GM18498 (cell line): ENCODE results near the gene RASL11B.

Source experiments
- ATAC-seq: cut with Tn5 transposase; IDR thresholded peaks from one replicate; pipeline ENCODE4 v1.9.1; 2021; ENCODE audit warnings: mild to moderate bottlenecking, moderate library complexity; ENCODE audit not compliant: unreplicated experiment

Gene RASL11B

DNA sequence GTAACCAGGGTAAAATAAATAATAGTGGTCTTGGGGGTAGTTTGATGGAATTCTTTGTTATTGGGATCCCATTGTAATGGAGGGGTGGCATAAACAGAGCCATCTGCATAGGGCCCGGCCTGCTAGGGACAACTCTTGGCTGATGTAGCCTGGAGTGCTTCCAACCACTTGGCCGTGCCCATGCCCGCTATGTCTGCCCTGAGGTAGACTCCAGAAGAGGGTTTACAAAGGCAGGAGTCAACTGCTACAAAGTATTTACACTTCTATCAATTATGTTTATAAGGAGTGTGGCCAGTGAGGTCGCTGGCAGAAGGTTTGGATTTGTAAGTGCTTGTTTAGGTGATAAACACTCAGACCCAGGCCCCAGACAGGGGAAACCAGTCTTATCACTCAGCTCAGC is 8.1 kb downstream of the RASL11B start:
- no peak for ATAC-seq

DNA sequence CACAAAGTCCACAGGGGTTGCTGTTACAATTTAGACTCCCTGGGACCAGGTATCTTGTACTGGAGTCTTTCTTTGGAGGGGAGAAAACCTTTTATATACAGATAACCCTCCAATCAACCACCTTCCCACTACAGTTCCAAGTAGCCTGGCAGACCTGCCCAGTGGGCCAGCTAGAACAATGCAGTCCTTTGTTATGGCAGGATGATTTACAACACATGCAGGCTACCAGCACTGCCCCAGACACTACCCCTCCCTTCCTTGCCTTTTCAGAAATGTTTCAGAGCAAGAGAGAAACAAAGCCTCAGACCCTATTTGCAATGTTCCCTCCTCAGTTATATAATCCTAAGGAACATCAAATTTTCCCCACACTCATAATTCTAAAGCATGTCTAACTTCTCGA is 11.1 kb downstream of the RASL11B start:
- ATAC-seq = no peak

DNA sequence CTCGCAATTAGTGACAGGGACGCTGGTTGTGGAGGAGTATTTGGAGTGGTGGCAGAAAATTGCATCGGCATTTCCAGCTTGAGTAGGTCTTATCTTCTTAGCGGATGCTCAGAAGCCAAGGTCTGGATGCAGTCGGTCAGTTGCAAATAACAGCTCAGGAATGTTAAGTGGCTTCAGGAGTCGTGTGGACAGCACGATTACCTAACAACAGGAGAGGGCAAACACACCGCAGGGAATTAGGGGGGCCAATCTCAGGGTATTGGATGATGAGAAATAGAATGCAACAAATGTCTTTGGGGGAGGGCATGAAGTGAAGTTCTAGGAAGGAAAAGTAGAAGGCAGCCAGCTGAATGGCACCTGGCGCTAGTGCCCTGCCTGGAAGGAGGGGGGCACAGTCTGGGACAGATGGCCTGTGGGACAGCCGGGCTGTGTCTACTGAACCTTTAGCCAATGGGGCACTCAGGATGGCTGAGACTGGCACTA is 11.8 kb downstream of the RASL11B start:
- no peak for ATAC-seq

DNA sequence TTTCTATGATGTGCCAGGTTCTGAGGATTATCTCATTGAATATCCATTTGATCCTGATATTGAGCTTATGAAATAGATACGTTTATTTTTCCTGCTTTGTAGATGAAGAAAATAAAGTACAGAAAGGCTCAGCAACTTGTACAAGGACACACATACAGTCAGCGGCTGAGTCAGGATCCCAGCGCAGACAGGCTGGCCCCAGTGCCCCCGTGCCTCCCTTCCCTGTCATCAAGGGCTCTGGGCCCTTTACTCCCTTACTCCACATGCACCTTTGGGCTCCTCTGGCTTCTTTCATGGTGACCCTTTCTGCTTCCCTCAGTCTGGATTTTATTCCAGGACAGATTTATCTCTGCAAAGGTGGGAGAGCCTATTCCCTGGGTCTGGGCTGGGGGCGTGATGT is 12.8 kb downstream of the RASL11B start:
- ATAC-seq = no peak

DNA sequence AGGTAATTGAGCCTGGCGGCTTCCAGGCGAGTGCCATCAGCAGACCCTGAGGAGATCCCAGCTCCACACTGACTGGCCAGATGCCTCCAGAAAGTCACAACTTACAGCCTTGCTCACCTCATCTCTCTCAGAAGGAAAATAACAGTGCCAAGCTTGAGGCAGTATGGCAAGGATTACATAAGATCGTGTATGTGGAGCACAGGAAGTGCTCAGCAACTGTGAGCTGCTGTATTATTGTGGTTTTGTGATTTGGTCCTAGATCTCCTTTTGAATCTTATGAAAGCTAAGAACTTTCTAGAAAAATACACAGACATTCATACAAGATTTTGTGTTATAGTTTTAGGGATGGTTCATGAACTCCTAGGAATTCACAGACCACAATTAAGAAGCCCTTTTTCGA is 14.0 kb downstream of the RASL11B start:
- no peak for ATAC-seq

DNA sequence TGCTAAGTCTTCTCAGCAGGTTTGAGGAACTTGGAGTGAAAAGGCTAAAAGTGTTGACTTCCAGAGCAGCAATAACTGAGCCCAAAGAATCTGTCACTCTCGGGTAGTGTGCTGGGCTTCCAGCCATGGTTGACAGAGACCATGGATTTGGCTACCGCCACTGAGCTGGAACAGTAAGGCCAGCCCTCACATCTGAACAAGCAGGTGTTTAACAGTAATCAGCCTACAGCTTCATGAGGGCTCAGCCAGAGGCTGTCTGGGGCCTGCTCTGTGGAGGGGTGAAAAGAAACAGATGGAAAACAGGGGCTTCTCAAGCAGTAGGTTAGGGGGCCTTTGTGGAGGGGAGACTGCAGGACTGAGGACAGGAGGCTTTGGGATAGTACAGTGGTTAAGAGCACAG is 14.9 kb downstream of the RASL11B start:
- ATAC-seq = no peak

DNA sequence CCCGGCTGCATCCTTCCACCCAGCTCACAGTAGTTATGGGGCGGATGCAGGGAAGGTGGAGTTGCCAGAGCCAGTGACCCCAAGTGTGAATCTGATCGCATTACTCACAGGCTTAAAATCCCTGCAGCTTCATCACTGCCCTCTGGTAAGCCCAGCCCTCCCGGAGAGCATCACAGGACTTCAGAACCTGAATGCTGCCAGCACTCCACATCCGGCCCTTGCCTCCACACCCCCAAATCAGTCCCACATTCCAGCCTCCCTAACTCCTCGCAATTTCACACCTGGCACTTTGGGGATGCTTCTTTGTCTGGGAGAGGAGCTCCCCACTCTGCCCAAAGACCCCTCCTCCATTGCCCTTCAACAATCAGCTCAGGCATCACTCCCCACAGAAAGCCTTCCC is 15.6 kb downstream of the RASL11B start:
- no peak for ATAC-seq

DNA sequence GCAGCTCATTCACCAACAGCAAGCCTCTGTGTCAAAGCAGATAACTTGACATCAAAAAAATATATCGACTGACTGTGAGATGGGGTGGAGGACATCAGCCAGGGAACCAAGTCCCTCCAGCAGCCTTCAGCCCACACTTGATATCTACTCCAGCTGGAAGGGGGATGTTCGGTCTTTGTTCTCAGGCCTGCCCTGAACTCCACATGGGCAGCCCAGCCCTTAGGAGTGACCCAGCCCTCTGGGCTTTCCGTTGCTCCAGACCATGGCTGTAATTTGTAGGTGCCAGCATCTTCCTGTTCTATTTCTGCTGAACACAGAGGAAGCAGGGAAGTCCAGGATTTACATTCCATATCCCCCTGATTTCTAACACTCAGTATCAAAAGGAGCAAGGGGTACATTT is 17.4 kb downstream of the RASL11B start:
- no peak for ATAC-seq

DNA sequence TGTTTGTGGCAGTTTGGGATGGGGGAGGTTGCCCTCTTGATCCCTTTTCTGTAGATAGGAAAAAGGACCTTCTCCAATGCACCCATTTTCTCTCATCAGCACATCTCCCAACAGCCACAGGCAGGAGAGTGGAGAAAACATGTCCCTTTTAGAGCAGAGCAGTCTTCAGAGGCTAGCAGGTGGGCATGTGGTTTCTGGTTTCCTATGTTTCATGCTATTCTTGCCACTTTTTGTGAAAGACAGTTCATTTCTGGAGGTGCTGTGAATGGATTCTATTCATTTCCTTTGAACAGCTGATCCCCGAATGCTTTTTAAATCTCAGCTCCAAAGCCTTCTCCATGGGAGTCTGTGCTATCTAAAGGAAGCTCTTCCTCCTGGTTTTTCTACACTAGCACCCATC is 18.9 kb downstream of the RASL11B start:
- ATAC-seq = no peak

DNA sequence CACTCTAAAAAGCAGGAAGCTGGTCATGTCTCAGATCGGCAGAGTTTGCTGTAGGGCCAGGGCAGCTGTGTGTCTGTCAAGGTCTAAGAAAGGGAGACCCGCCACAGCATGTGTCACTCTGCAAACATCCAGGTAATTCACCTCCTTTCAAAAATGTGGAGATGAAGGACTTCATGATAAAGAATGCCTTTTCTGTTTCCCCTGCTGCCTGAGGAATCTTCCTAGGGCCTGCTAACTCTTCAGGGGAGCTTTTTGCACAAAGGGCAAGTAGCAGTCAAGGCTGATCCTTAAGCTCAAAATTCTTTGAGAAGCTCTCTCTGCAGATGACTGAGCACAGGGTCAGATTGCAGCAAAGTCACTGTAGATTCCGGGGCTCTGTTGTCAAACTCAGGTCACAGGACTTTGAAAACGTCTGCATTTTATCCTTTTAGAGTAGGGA is 21.1 kb downstream of the RASL11B start:
- ATAC-seq = no peak

DNA sequence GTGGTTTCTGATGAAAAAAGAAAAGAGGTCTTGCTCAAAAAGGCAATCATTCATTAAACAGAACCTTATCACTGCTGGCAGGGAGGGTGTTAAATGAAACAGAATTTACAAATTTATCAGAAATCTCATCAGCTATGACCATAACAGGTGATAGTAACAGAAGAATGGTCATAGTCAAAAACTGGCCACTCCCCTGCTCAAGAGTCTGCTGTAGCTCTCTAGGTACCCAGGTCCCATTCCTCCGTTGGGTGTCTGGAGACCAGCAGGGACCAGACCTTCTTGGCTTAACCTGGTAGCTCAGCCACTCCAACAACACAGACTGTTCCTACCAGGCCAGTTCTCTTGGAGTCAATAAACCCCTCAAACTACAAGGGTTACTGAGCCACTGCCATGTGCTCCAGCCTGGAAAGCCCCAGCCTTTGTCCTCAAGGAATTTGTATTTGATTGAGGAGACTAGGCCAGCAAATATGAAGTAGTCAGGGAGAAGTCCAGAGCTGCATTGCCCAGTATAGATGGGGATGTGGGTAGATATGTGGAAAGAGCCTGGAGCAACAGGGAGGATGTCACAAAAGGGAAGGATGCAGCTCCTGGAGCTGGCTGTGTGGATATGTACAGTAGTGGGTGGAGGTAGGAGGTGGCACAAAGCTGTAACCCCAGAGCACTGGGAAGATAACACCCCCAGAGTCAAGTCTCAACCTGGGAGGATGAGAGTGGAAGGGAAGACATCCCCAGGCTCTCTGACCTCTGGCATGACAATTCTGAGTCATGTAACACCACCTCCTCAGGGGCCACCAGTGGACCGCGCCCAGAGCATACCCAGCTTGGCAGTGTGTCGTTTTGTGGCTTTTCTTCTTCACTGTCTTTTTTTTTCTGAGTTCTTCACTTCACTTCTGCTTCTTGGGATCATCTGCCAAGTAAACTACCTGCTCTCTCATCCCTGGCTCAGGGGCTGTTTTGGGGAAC is 21.9 kb downstream of the RASL11B start:
- no peak for ATAC-seq

DNA sequence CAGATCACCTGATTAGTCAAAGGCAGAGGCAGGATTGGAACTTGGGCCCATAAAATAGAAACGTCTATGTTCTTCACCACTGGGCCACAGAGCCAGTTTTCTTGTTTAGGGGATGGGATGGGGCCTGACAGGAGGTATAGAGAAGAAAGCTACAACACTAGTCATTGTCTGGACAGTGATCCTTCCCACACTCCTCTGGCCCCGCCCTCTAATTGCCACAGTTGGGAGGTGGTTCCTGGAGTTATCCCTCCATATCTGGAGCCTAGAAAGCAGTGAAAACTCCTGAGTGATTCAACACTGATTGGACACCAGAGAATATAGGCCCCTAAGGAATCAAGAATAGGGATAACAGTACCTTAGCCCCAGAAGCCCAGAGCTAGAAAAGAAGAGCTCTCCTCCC is 22.9 kb downstream of the RASL11B start:
- ATAC-seq = no peak

DNA sequence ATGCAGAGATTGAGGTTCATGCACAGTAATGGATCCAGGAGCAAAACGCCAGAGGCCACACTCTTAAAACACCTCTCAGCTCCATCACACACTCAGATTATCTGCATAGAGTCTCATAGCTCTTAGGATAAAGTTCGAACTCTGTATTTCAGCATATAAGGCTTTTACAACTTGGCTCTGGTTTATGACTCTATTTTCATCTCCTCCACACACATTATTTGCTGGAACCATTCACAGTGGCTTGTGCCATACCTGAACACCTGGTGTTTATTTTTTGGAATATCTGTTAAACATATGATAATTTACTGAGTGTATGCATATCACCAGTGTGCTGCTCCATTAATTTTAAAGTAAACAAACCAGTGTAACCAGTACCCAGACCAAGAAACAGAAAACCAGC is 27.2 kb downstream of the RASL11B start:
- no peak for ATAC-seq

DNA sequence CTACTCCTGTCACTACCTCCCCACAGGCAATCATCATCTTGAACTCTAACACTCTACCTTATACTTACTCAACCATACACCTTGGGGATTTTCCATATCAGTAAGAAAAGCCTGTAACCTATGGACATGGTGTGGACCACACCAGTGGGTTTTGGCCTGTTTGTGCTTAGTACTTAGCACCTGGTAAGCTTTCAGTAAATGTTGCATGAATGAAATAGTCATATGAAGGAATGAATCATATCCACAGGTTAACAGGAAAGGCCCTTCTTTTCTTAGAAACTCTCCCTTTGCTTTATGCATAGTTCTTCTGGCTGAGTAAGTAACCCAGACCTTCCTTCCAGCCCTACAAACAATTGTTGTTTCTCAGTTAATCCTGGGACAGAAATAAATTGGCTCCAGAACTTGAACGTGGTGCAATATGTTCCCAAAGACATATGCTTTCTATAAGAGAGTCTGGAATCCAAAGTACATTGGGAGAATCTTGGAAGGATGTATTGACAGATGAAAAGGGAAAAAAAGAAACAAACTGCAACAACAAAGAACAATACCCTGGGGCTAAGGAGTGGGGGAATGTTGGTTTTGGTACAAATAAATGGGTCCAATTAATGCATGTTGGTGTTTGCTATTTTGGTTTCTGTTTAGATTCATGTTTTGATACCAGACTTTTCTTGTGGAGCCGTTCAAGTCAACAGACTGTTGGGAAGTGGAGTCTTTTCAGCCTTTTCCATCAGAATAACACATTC is 27.8 kb downstream of the RASL11B start:
- ATAC-seq = no peak

DNA sequence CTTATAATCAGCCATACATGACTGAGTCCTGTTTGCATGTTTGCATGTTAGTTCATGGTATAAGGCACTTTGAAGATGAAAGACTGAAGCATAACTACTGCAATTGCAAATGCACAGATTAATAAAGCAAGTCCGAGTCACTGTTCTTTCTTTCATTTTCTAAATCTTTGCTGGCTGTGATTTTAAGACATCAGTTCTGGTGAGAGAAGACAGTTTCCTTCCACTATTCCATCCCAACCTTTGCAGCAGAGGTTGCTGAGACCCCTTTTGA is 28.3 kb downstream of the RASL11B start:
- ATAC-seq = no peak

DNA sequence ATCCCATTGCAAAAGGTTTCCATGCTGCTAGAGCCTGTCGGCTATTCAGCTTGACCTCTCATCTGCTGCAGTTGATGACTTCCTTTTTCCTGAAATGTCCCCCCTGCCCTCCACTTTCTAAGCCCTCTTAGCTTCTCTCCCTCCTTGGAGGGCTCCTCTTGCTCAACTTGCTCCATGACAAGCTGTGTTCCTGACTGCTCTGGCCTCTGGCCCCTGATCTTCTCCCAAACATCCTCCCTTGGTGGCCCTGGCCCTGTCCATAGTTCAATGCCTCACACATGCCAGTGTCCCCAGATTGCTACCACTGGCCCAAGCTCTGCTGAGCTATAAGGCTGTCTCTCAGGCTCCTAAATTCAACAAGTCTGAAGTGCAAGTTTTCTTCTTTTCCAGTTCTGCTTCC is 29.6 kb downstream of the RASL11B start:
- ATAC-seq = no peak

DNA sequence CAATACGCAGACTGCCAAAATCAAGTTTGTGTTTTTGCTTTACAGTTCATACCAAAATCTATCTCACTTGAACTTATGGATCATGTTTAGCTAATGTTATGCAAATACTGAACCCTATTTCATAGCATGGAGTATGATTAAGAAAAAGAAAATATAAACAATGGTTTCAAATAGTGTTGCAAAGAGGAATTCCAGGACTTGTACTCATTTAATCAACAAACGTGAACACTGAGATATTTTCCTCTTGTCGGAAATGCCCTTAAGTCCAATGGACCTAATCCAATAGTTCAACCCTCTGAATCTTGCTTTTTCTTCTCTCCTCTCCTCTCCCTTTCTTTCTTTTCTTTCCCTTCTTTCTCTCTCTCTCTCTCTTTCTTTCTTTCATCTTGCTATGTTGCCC is 30.8 kb downstream of the RASL11B start:
- ATAC-seq = no peak

DNA sequence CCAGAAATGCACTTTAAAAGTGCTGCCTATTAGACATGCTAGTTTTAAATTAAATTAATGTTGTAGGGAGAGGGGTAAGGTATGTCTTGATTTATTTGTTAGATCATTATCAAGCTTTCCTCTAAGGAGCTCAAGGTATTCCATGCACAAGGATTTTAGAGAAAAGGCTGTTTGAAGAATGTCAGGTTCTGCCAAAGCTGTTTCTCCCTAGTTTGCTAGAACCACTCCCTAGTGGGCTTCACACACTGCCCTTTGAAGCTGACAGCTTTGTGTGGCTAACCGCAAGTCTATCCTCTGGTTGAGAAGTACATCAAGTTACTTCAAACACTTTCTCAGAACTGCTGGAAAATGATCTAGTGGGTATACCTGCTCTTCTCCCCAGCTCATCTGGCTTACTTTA is 32.3 kb downstream of the RASL11B start:
- no peak for ATAC-seq

DNA sequence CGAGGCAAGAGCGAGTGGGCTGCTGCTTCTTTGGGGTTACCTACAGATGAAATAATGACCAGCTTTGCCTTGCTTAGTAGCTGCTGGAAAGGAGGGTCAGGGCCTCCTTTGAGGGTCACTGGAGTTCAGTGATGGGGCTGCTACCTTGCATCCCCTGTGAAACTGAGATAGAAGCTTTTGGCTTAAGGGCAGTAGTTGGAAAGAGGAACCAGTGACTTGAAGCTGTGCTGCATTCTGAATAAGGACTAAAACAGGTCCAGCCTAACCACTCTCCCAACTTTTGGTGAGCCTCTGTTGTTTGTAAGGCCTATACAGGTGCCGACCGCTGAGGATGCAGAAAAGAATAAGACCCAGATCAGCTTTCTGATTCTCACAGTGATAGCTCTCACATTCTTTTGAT is 41.2 kb downstream of the RASL11B start:
- no peak for ATAC-seq

DNA sequence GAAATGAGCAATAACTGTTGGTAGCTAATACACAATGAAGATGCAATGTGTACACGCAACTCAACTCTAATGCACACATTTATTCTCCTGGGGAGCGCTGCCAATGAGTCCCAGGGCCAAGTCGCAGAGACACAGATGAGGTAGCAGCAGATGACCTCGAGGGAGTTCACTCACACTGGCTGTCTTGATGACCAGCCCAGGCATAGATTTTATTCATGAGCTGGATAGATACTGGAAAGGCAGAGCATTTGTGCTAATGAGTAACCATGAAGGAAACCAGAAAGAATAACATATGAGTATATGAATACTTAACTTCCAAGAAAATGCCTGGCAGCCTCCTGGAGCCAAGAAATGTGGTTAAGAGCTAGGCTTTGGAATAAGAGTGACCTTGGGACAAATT is 42.3 kb downstream of the RASL11B start:
- no peak for ATAC-seq

DNA sequence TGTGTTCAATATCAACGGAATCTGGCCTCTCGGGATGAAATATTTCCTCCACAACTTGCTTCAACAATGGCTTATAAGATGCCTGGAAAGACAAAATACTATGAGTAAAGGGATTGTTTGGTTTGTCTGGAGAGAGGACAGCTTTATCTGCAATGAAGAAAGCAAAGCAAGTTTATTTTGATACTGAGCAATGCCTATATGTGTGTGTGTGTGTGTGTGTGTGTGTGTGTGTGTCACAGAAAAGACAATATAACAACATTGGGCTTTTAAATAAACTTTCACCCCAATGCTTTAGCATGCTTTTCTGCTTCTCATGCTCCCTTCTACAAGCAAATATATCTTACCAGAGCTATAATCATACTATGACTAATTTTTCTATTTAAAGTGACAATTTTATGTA is 45.4 kb downstream of the RASL11B start:
- no peak for ATAC-seq

DNA sequence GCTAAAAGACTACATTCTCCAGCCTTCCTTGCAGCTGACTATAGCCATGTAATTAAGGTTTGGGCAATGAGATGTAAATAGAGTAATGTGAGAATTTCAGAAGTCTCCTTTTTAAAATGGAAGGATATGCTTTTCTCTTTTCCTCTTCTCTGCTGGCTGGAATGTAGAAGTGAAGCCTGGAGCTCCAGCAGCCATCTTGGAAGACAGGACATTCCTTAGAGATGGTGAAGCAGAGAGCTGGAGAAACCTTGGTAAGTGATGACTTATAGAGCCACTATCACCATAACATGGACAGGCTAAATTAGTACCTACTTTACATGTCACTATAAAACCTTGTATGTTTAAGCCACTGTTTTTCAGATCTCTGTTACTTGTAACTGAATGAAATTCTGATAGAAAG is 48.0 kb downstream of the RASL11B start:
- no peak for ATAC-seq
